ENCODE results near the gene UTS2R.

UTS2R gene

DNA sequence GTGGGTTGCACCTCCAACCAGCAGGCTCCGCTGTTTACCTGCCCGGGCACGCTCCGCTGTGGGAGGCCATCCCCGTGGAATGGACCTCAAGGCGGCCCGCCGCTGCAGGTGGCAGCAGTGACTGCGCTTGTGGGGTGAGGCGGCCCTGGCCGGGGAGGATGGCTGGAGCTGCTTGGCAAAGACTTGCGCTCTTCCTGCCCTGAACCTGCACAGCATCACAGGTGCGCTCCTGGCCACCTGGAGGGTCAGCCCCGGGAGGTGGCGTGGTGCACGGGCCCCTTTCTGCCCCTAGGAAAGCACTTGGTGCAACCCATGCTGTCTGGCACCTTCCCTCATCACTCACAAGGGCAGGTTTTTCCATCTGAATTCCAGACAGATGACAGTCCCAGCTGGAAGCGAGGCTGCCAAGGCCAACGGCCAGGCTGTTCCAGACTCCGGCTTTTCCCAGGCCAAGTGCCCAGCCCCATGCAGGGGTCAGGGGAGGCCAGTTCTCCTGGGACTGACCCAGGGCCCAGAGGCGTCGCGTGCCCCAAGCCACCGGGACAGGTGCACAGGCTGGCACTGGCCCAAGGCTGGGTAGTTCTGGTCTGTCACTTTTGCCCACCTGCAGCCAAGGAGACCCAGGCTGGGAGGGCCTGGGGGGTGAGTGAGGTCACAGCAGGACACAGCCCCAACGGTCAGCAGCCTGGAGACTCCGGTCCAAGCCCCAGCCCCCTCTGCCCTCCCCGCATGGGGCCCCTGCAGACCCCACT lies 13.3 kb downstream of the UTS2R start:
- no peak overlapping the region for H2BK12ac ChIP-seq (ENCODE audit: low read length)
- no peaks in the 10 kb centered on the region for H3K27me3 ChIP-seq (ENCODE audit: insufficient read depth, low read length)
- H3K79me1 ChIP-seq (ENCODE audit: low read length), result no peaks in the 10 kb centered on the region
- no peaks in the 10 kb centered on the region for H3K79me2 ChIP-seq (ENCODE audit: control insufficient read depth, insufficient read depth, low read length, poor library complexity)
- H3K9ac ChIP-seq (ENCODE audit: low read length), result no peak overlapping the region
- no peak overlapping the region for H4K8ac ChIP-seq (ENCODE audit: low read depth, low read length)
- DNase-seq, result peak; percentile 73 to 81
- no peak overlapping the region for H2BK120ac ChIP-seq (ENCODE audit: insufficient read depth, low read length, poor library complexity)
- no peak overlapping the region for H3K18ac ChIP-seq (ENCODE audit: low read length)
- no CpG with 5 or more reads among the region's 26 CpGs for WGBS (ENCODE audit: extremely low coverage, insufficient coverage, insufficient read length)
- H3K14ac ChIP-seq (ENCODE audit: low read length), result no peak overlapping the region
- H2AFZ ChIP-seq (ENCODE audit: insufficient read depth, low read length, poor library complexity), result no peak overlapping the region
- H3K23ac ChIP-seq (ENCODE audit: low read length), result no peak overlapping the region
- H2AK5ac ChIP-seq (ENCODE audit: low read length), result no peak overlapping the region
- no peak overlapping the region for H2BK5ac ChIP-seq (ENCODE audit: low read depth, low read length, poor library complexity)
- no peaks in the 10 kb centered on the region for H3K36me3 ChIP-seq (ENCODE audit: control insufficient read depth in 1 of 2, insufficient read depth in 2 of 2, low read length in 2 of 2)
- no peak overlapping the region for H4K12ac ChIP-seq (ENCODE audit: low read depth, low read length)
- no peaks in the 10 kb centered on the region for H3K4me1 ChIP-seq (ENCODE audit: control insufficient read depth in 1 of 2, insufficient read depth in 2 of 2, low read length in 2 of 2)
- H3K4me3 ChIP-seq (ENCODE audit: low read depth, low read length), result no peak overlapping the region
- H3K9me3 ChIP-seq (ENCODE audit: insufficient read depth, low read depth, low read length), result peaks cover 6% of the 10 kb centered on the region
- no peak overlapping the region for H3K4ac ChIP-seq (ENCODE audit: low read depth, low read length)
- no peak overlapping the region for H4K91ac ChIP-seq (ENCODE audit: low read depth, low read length)
- H3K27ac ChIP-seq (ENCODE audit: low read depth, low read length), result no peak overlapping the region
- H3K4me2 ChIP-seq (ENCODE audit: low read length), result no peak overlapping the region

DNA sequence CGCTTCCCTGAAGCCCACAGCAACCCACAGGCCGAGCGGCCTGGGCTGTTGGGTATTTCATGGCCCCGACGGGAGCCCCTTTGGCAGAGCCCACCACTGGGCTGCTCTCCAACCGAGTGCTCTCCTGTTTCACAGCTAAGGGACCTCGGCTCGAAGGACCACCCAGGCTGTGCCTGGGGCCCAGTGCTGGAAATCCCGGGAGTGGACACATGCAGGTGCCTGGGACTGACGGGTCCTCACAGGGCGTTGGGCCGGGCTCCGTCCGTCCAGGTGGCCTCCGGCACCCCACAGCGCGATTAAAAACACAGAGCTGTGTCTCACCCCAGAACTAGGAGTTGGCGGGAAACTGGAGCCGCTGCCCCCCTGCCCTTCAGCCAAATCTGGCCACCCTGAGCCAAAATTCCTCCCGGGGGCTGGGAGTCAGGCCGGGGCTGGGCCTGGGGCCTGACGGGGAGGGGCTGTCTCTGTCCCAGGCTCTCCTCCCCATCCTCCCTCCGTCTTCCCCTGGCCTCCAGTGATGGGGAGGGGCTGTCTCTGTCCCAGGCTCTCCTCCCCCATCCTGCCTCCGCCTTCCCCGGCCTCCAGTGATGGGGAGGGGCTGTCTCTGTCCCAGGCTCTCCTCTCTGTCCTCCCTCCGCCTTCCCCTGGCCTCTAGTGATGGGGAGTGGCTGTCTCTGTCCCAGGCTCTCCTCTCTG lies 14.1 kb downstream of the UTS2R start:
- Histone ChIP-seq H3K4me2 (ENCODE audit: low read length) (no peak overlapping the region), H4K12ac (ENCODE audit: low read depth, low read length) (no peak overlapping the region), H3K79me1 (ENCODE audit: low read length) (no peaks in the 10 kb centered on the region), H2BK120ac (ENCODE audit: insufficient read depth, low read length, poor library complexity) (no peak overlapping the region), H4K8ac (ENCODE audit: low read depth, low read length) (no peak overlapping the region), H3K18ac (ENCODE audit: low read length) (no peak overlapping the region), H3K4me3 (ENCODE audit: low read depth, low read length) (no peak overlapping the region), H3K9me3 (ENCODE audit: insufficient read depth, low read depth, low read length) (peaks cover 4% of the 10 kb centered on the region), H3K23ac (ENCODE audit: low read length) (no peak overlapping the region), H2BK5ac (ENCODE audit: low read depth, low read length, poor library complexity) (no peak overlapping the region), H3K14ac (ENCODE audit: low read length) (no peak overlapping the region), H3K27me3 (ENCODE audit: insufficient read depth, low read length) (no peaks in the 10 kb centered on the region), H3K9ac (ENCODE audit: low read length) (no peak overlapping the region), H3K27ac (ENCODE audit: low read depth, low read length) (no peak overlapping the region), H2BK12ac (ENCODE audit: low read length) (no peak overlapping the region), H4K91ac (ENCODE audit: low read depth, low read length) (no peak overlapping the region), H2AFZ (ENCODE audit: insufficient read depth, low read length, poor library complexity) (no peak overlapping the region), H3K36me3 (ENCODE audit: control insufficient read depth in 1 of 2, insufficient read depth in 2 of 2, low read length in 2 of 2) (no peaks in the 10 kb centered on the region), H2AK5ac (ENCODE audit: low read length) (no peak overlapping the region), H3K4me1 (ENCODE audit: control insufficient read depth in 1 of 2, insufficient read depth in 2 of 2, low read length in 2 of 2) (no peaks in the 10 kb centered on the region), H3K4ac (ENCODE audit: low read depth, low read length) (no peak overlapping the region), H3K79me2 (ENCODE audit: control insufficient read depth, insufficient read depth, low read length, poor library complexity) (no peaks in the 10 kb centered on the region)
- no CpG with 5 or more reads among the region's 26 CpGs for WGBS (ENCODE audit: extremely low coverage, insufficient coverage, insufficient read length)
- DNase-seq, result no peak

DNA sequence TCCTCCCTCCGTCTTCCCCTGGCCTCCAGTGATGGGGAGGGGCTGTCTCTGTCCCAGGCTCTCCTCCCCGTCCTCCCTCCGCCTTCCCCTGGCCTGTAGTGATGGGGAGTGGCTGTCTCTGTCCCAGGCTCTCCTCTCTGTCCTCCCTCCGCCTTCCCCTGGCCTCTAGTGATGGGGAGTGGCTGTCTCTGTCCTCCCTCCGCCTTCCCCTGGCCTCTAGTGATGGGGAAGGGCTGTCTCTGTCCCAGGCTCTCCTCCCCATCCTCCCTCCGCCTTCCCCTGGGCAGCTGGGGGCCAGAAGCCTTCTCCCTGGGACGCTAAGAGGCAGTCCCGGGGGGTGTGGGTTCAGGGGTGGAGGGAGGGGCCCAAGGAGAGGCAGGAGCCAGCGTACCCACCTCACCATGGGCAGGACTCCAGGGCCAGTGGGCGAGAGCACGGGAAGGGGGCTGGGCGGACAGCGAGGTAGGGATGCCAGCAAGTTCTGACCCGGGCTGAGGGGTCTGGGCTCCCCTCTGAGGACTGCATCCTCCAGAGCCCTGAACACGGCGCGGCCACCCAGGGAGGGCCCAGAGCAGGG lies 14.8 kb downstream of the UTS2R start:
- Histone ChIP-seq H2AFZ (ENCODE audit: insufficient read depth, low read length, poor library complexity) (no peak overlapping the region), H3K18ac (ENCODE audit: low read length) (no peak overlapping the region), H3K79me1 (ENCODE audit: low read length) (no peaks in the 10 kb centered on the region), H3K27me3 (ENCODE audit: insufficient read depth, low read length) (no peaks in the 10 kb centered on the region), H3K9me3 (ENCODE audit: insufficient read depth, low read depth, low read length) (peaks cover 3% of the 10 kb centered on the region), H3K14ac (ENCODE audit: low read length) (no peak overlapping the region), H2AK5ac (ENCODE audit: low read length) (no peak overlapping the region), H3K27ac (ENCODE audit: low read depth, low read length) (no peak overlapping the region), H3K4me3 (ENCODE audit: low read depth, low read length) (no peak overlapping the region), H3K79me2 (ENCODE audit: control insufficient read depth, insufficient read depth, low read length, poor library complexity) (no peaks in the 10 kb centered on the region), H3K23ac (ENCODE audit: low read length) (no peak overlapping the region), H3K4me1 (ENCODE audit: control insufficient read depth in 1 of 2, insufficient read depth in 2 of 2, low read length in 2 of 2) (no peaks in the 10 kb centered on the region), H3K36me3 (ENCODE audit: control insufficient read depth in 1 of 2, insufficient read depth in 2 of 2, low read length in 2 of 2) (peaks cover 0 to under 1% of the 10 kb centered on the region in 2 experiments), H3K4me2 (ENCODE audit: low read length) (no peak overlapping the region), H2BK120ac (ENCODE audit: insufficient read depth, low read length, poor library complexity) (no peak overlapping the region), H3K4ac (ENCODE audit: low read depth, low read length) (no peak overlapping the region), H4K8ac (ENCODE audit: low read depth, low read length) (no peak overlapping the region), H2BK12ac (ENCODE audit: low read length) (no peak overlapping the region), H4K91ac (ENCODE audit: low read depth, low read length) (no peak overlapping the region), H2BK5ac (ENCODE audit: low read depth, low read length, poor library complexity) (no peak overlapping the region), H3K9ac (ENCODE audit: low read length) (no peak overlapping the region), H4K12ac (ENCODE audit: low read depth, low read length) (no peak overlapping the region)
- no peak for DNase-seq
- no CpG with 5 or more reads among the region's 17 CpGs for WGBS (ENCODE audit: extremely low coverage, insufficient coverage, insufficient read length)

DNA sequence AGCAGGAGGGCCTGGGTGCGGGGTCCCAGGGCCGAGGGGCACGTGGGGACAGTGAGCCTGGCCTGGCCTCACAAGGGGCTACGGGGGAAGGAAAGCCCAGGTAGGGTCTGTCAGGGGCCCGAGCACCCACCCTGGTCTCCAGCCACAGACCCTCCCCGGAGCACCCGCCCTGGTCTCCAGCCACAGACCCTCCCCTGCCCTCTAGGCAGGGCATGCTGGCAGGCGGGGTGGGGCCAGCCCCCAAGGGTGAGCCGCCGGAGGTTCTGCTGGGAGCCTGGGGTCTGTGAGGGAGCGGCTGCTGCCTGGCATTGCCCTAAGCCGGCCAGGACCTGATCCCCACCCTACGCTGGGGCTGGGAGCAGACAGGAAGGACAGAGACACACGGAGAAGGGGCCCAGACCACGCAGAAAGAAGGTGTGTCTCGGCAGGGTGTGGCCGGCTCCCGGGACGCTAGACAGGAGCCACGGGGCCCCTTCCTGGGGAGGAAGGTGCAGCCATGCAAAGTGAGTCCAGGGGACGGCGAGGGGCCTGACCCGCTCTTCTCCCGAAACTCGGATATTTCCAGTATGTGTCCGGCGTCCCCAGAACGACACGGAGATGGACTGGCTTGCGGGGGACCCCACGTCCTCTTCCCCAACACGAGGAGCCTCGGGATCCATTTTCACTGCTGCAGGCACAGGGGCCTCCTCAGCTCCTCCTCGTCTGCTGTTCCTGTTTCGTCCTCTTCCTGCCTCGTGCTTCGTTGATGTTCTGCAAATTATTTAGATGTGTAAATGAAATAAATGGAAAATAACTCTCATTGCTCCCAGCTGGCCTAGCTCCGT lies 15.5 kb downstream of the UTS2R start:
- H3K18ac ChIP-seq (ENCODE audit: low read length), result no peak overlapping the region
- H3K4me1 ChIP-seq (ENCODE audit: control insufficient read depth in 1 of 2, insufficient read depth in 2 of 2, low read length in 2 of 2), result no peaks in the 10 kb centered on the region
- H3K9ac ChIP-seq (ENCODE audit: low read length), result no peak overlapping the region
- DNase-seq, result no peak
- no peak overlapping the region for H3K23ac ChIP-seq (ENCODE audit: low read length)
- H3K27me3 ChIP-seq (ENCODE audit: insufficient read depth, low read length), result no peaks in the 10 kb centered on the region
- no peak overlapping the region for H3K14ac ChIP-seq (ENCODE audit: low read length)
- H3K79me1 ChIP-seq (ENCODE audit: low read length), result no peaks in the 10 kb centered on the region
- H2BK5ac ChIP-seq (ENCODE audit: low read depth, low read length, poor library complexity), result no peak overlapping the region
- H2BK12ac ChIP-seq (ENCODE audit: low read length), result no peak overlapping the region
- H4K12ac ChIP-seq (ENCODE audit: low read depth, low read length), result no peak overlapping the region
- H2AFZ ChIP-seq (ENCODE audit: insufficient read depth, low read length, poor library complexity), result no peak overlapping the region
- H2AK5ac ChIP-seq (ENCODE audit: low read length), result no peak overlapping the region
- H3K36me3 ChIP-seq (ENCODE audit: control insufficient read depth in 1 of 2, insufficient read depth in 2 of 2, low read length in 2 of 2), result peaks cover 0 to 4% of the 10 kb centered on the region in 2 experiments
- H4K91ac ChIP-seq (ENCODE audit: low read depth, low read length), result no peak overlapping the region
- no peak overlapping the region for H3K27ac ChIP-seq (ENCODE audit: low read depth, low read length)
- H4K8ac ChIP-seq (ENCODE audit: low read depth, low read length), result no peak overlapping the region
- WGBS (ENCODE audit: extremely low coverage, insufficient coverage, insufficient read length), result no CpG with 5 or more reads among the region's 38 CpGs
- no peak overlapping the region for H3K4me2 ChIP-seq (ENCODE audit: low read length)
- no peaks in the 10 kb centered on the region for H3K79me2 ChIP-seq (ENCODE audit: control insufficient read depth, insufficient read depth, low read length, poor library complexity)
- H3K9me3 ChIP-seq (ENCODE audit: insufficient read depth, low read depth, low read length), result no peaks in the 10 kb centered on the region
- H3K4ac ChIP-seq (ENCODE audit: low read depth, low read length), result no peak overlapping the region
- H2BK120ac ChIP-seq (ENCODE audit: insufficient read depth, low read length, poor library complexity), result no peak overlapping the region
- H3K4me3 ChIP-seq (ENCODE audit: low read depth, low read length), result no peak overlapping the region
